HepG2 (cell line): ENCODE data around the gene SLC22A23. TPM values are rescaled to one million over a fixed set of nuclear protein-coding genes. Genes with fewer than 3 reads are reported as not detected.
A peak's percentile ranks its signal among the peaks of the same experiment; 100 is the strongest.

Source experiments
- ATAC-seq: fragments of 200-7000 bp; cut with Tn5 transposase; 3 replicates; pipeline ENCODE4 v1.9.1; 2020; ENCODE audit warnings: mild to moderate bottlenecking, moderate library complexity
- BruUV-seq: library from RNA; stranded (reverse); fragments of 400-500 nt; replicated peaks from 2 replicates; lab custom pipeline; 2021; lab: Mats Ljungman, UMichigan
- CTCF ChIA-PET: fragments of 300-600 bp; formaldehyde crosslinking; extraction: SDS; loops from one replicate; lab custom pipeline; 2021; ENCODE audit warnings: low total read pairs, inconsistent platforms, low intra/inter-chr PET ratio; lab: Yijun Ruan, JAX
- POLR2A ChIA-PET: fragments of 350-600 bp; sonication (Branson Sonifier 250); formaldehyde crosslinking; loops from one replicate; lab custom pipeline; 2020; ENCODE audit warnings: antibody characterized with exemption, inconsistent platforms; lab: Yijun Ruan, JAX
- DNase-seq: peaks from one replicate; pipeline ENCODE4 v3.0.0-alpha.2; 2015; ENCODE audit warnings: low spot score
- FAIRE-seq: peaks from 3 replicates; lab custom pipeline; 2011; peaks lifted over from hg19 to GRCh38; lab: Jason Lieb, UNC
- H2AFZ ChIP-seq: one replicate; pipeline ENCODE4 v1.6.1; 2011; ENCODE audit warnings: low read length, inconsistent platforms
- H3K27ac ChIP-seq: fragments of 300-600 bp; 3 replicates; pipeline ENCODE4 v1.8.0; 2011; ENCODE audit warnings: mixed run types, mild to moderate bottlenecking, mixed read lengths, low read length, inconsistent platforms; ENCODE audit not compliant: insufficient read depth; ENCODE audit errors: extremely low read length
- H3K27me3 ChIP-seq, 2 experiments: fragments of 200-600 bp in 1 of 2; 2 replicates in 1 of 2; 3 replicates in 1 of 2; pipeline versions ENCODE4 v1.6.0 to v1.8.0; 2011; ENCODE audit warnings: low read length in 2 of 2, mild to moderate bottlenecking in 2 of 2, moderate library complexity in 2 of 2, inconsistent platforms in 1 of 2; ENCODE audit not compliant: insufficient read depth in 2 of 2, control insufficient read depth in 1 of 2
- H3K36me3 ChIP-seq, 2 experiments: fragments of 200-600 bp in 1 of 2; replicated peaks in 1 of 2; 2 replicates in 1 of 2; 3 replicates in 1 of 2; pipeline versions ENCODE4 v1.5.1 to v1.8.0; 2011; ENCODE audit warnings: low read length in 2 of 2, inconsistent platforms in 1 of 2; ENCODE audit not compliant: insufficient read depth in 2 of 2, control insufficient read depth in 1 of 2
- H3K4me1 ChIP-seq: 2 replicates; pipeline ENCODE4 v1.5.1; 2012; ENCODE audit warnings: low read length, inconsistent platforms; ENCODE audit not compliant: insufficient read depth
- H3K4me2 ChIP-seq: 2 replicates; pipeline ENCODE4 v1.6.0; 2011; ENCODE audit warnings: low read depth, low read length, inconsistent platforms
- H3K4me3 ChIP-seq, 3 experiments: fragments of 200-600 bp in 1 of 3; sonication (generic), shearing (Covaris generic) in 1 of 3; replicated peaks in 1 of 3; 2 replicates each; pipeline ENCODE4 v1.5.1; 2011 to 2016; ENCODE audit warnings: low read length in 3 of 3, inconsistent platforms in 2 of 3, low read depth in 2 of 3, mild to moderate bottlenecking in 2 of 3, control low read depth in 1 of 3, mixed read lengths in 1 of 3; ENCODE audit not compliant: insufficient read depth in 1 of 3
- H3K79me2 ChIP-seq: one replicate; pipeline ENCODE4 v1.6.1; 2011; ENCODE audit warnings: low read length, inconsistent platforms; ENCODE audit not compliant: insufficient read depth
- H3K9ac ChIP-seq: 2 replicates; pipeline ENCODE4 v1.6.0; 2011; ENCODE audit warnings: mild to moderate bottlenecking, low read depth, low read length, inconsistent platforms; ENCODE audit not compliant: insufficient read depth
- H3K9me3 ChIP-seq: 2 replicates; pipeline ENCODE4 v1.5.1; 2012; ENCODE audit warnings: mild to moderate bottlenecking, low read length
- H4K20me1 ChIP-seq: 2 replicates; pipeline ENCODE4 v1.6.0; 2011; ENCODE audit warnings: inconsistent platforms, mild to moderate bottlenecking, low read length, moderate library complexity; ENCODE audit not compliant: insufficient read depth
- ATRX ChIP-seq: sonication (generic); formaldehyde crosslinking; IDR thresholded peaks from 2 replicates; pipeline ENCODE4 v1.4.0; 2020; ENCODE audit warnings: missing genetic modification reagents, borderline replicate concordance
- CBX5 ChIP-seq: sonication (generic); formaldehyde crosslinking; IDR thresholded peaks from 2 replicates; pipeline ENCODE4 v1.4.0; 2020; ENCODE audit warnings: missing genetic modification reagents, borderline replicate concordance
- FOSL2 ChIP-seq: sonication (generic); formaldehyde crosslinking; IDR thresholded peaks from 2 replicates; pipeline ENCODE4 v1.4.0; 2020; ENCODE audit warnings: missing genetic modification reagents
- HBP1 ChIP-seq: IDR thresholded peaks from 2 replicates; pipeline ENCODE4 v1.6.1; 2016; ENCODE audit warnings: low read depth, control low read depth
- HMG20B ChIP-seq: conservative IDR thresholded peaks from 2 replicates; pipeline ENCODE4 v1.6.1; 2016; ENCODE audit warnings: missing genetic modification reagents, missing compliant biosample characterization
- NFKBIZ ChIP-seq: IDR thresholded peaks from 2 replicates; pipeline ENCODE4 v1.6.1; 2018; ENCODE audit warnings: missing genetic modification reagents, missing compliant biosample characterization
- NKX3-1 ChIP-seq: sonication (generic); formaldehyde crosslinking; IDR thresholded peaks from 2 replicates; pipeline ENCODE4 v1.5.0; 2020; ENCODE audit warnings: missing genetic modification reagents
- SAP130 ChIP-seq: IDR thresholded peaks from 2 replicates; pipeline ENCODE4 v1.6.1; 2016; ENCODE audit warnings: low read depth
- SMAD1 ChIP-seq: sonication (generic); formaldehyde crosslinking; IDR thresholded peaks from 2 replicates; pipeline ENCODE4 v1.4.0; 2020; ENCODE audit warnings: missing genetic modification reagents, low read depth, mild to moderate bottlenecking, borderline replicate concordance
- SRSF9 ChIP-seq: fragments of 200-400 bp; formaldehyde crosslinking; IDR thresholded peaks from 2 replicates; pipeline ENCODE4 v1.6.1; 2018; ENCODE audit warnings: borderline replicate concordance, mild to moderate bottlenecking, low read depth, low read length; ENCODE audit not compliant: insufficient read depth, poor library complexity, severe bottlenecking
- TOE1 ChIP-seq: sonication (generic); formaldehyde crosslinking; IDR thresholded peaks from 2 replicates; pipeline ENCODE4 v1.4.0; 2020; ENCODE audit warnings: mild to moderate bottlenecking, missing genetic modification reagents
- TSC22D2 ChIP-seq: sonication (generic); formaldehyde crosslinking; IDR thresholded peaks from 2 replicates; pipeline ENCODE4 v1.5.1; 2020; ENCODE audit warnings: missing genetic modification reagents, mild to moderate bottlenecking, borderline replicate concordance
- ZMYM4 ChIP-seq: sonication (generic); formaldehyde crosslinking; IDR thresholded peaks from 2 replicates; pipeline ENCODE4 v1.8.1; 2023; ENCODE audit warnings: mild to moderate bottlenecking, missing genetic modification reagents
- ZNF543 ChIP-seq: sonication (generic); formaldehyde crosslinking; IDR thresholded peaks from 2 replicates; pipeline ENCODE4 v1.4.0; 2020; ENCODE audit warnings: mild to moderate bottlenecking, missing genetic modification reagents
- ZNF549 ChIP-seq: sonication (generic); formaldehyde crosslinking; IDR thresholded peaks from 2 replicates; pipeline ENCODE4 v1.5.0; 2020; ENCODE audit warnings: missing genetic modification reagents
- ZNF644 ChIP-seq: IDR thresholded peaks from 2 replicates; pipeline ENCODE4 v1.6.1; 2016; ENCODE audit warnings: low read depth
- ZNF670 ChIP-seq: sonication (generic); formaldehyde crosslinking; IDR thresholded peaks from 2 replicates; pipeline ENCODE4 v1.8.0; 2022; ENCODE audit warnings: mild to moderate bottlenecking, missing genetic modification reagents, borderline replicate concordance
- ZSCAN29 ChIP-seq: sonication (generic); formaldehyde crosslinking; conservative IDR thresholded peaks from 2 replicates; pipeline ENCODE4 v1.4.0; 2020; ENCODE audit warnings: mild to moderate bottlenecking, missing genetic modification reagents
- WGBS: methylation state at CpG from one replicate; pipeline ENCODE4 v1.1.6; 2017; ENCODE audit warnings: low lambda C conversion rate; 5-methylcytosine and 5-hydroxymethylcytosine counted together
- in situ Hi-C: cut with HindIII; loops from 2 replicates; pipeline ENCODE4 v1.10.0; 2017; ENCODE audit warnings: low pct_unique_long_range_greater_than_20kb; ENCODE audit not compliant: extremely low pct_ligation_motif_present
- intact Hi-C: fragments of 100-400 bp; cut with micrococcal nuclease; formaldehyde crosslinking; loops from one replicate; pipeline ENCODE4 v1.10.0; 2022; ENCODE audit not compliant: unreplicated experiment
- polyA plus RNA-seq, 8 experiments: library from polyadenylated mRNA; depleted of rRNA in 3 of 8; stranded (reverse) in 7 of 8; unstranded in 1 of 8; fragments of >200 nt; fragmentation: Illumina TruSeq in 4 of 8; extraction: Trizol in 4 of 8; gene quantifications; 2 replicates each; pipeline versions ENCODE4 v1.2.1 to v1.2.3, GENCODE V29; 2011 to 2016; ENCODE audit warnings: low read depth in 4 of 8, missing spikeins in 1 of 8, mixed read lengths in 1 of 8; ENCODE audit not compliant: insufficient read depth in 1 of 8
- total RNA-seq, 5 experiments: library from RNA; depleted of rRNA; stranded (reverse); fragments of >200 nt; fragmentation: Illumina TruSeq; extraction: Trizol; gene quantifications; 2 replicates each; pipeline ENCODE4 v1.2.3, GENCODE V29; 2016; ENCODE audit warnings: low read depth in 1 of 5
- TF ChIP-seq, protein P1 (sequence below): sonication (generic); formaldehyde crosslinking; IDR thresholded peaks from 2 replicates; pipeline ENCODE4 v1.9.0; 2021; ENCODE audit warnings: missing genetic modification reagents, borderline replicate concordance
- TF ChIP-seq, protein P2 (sequence below): sonication (generic); formaldehyde crosslinking; IDR thresholded peaks from 2 replicates; pipeline ENCODE4 v1.8.0; 2022; ENCODE audit warnings: low read depth, missing genetic modification reagents

SLC22A23 gene
- total and polyA plus RNA-seq, 2 of the 13 experiments (the other 11 are each of a cell fraction or from before 2014, with no cell fraction given), result 11.8 to 17.5 TPM

- TF ChIP-seq ZNF543 (CRISPR knock-in tag) (no peak), SMAD1 (no peak), ZNF670 (CRISPR knock-in tag) (no peak), ZMYM4 (CRISPR knock-in tag) (no peak), HBP1 (CRISPR knock-in tag) (no peak), TOE1 (no peak), ZNF644 (no peak), ZSCAN29 (no peak), SRSF9 (no peak), HMG20B (CRISPR knock-in tag) (no peak)
- TF ChIP-seq, all 625 proteins: peak for 0
Measured at GRCh38 chr6:3325210-3325609, 131.6 kb downstream of the SLC22A23 start (continued).

DNA sequence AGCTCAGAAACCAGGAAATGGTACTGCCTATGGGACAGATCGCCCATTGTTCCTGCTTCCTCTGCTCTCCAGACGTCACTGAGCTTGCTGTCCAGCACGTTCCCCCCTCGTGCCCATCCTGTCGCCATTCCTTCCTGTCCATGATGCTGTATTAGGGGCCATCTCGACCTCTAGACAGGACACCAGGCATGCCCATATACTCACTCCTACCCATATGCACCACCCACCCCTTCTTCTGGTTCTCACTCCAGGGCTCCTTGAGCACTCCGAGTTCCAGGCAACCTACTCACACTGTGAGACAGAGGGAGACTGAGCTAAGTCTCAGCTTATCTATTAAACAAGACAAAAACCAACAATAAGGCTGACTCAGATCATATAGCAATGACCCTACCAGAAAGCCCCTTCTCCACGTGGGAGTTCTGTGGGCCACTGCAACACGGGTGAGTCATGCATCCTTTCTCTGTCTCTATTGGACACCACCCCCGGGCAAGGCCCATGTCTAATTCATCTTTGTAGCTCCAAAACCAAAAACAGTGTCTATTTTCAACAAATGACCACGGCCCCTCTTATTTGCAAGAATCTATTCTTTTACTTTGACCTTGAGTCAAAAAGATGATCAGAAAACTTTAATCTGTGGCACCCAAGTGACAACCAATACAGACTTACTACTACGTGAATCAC is 132.4 kb downstream of the SLC22A23 start:
- TF ChIP-seq ZNF549 (no peak), CBX5 (CRISPR knock-in tag) (0 out of 2 replicates have a peak, but pooled peaks have one; percentile 5), NKX3-1 (CRISPR knock-in tag) (no peak), TSC22D2 (no peak), NFKBIZ (CRISPR knock-in tag) (no peak), ATRX (no peak), FOSL2 (CRISPR knock-in tag) (peak; percentile 75), SAP130 (CRISPR knock-in tag) (0 out of 2 replicates have a peak, but pooled peaks have one; percentile 11)
- TF ChIP-seq, protein P1, sequence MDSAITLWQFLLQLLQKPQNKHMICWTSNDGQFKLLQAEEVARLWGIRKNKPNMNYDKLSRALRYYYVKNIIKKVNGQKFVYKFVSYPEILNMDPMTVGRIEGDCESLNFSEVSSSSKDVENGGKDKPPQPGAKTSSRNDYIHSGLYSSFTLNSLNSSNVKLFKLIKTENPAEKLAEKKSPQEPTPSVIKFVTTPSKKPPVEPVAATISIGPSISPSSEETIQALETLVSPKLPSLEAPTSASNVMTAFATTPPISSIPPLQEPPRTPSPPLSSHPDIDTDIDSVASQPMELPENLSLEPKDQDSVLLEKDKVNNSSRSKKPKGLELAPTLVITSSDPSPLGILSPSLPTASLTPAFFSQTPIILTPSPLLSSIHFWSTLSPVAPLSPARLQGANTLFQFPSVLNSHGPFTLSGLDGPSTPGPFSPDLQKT (CRISPR knock-in tag), result no peak
- TF ChIP-seq, protein P2, sequence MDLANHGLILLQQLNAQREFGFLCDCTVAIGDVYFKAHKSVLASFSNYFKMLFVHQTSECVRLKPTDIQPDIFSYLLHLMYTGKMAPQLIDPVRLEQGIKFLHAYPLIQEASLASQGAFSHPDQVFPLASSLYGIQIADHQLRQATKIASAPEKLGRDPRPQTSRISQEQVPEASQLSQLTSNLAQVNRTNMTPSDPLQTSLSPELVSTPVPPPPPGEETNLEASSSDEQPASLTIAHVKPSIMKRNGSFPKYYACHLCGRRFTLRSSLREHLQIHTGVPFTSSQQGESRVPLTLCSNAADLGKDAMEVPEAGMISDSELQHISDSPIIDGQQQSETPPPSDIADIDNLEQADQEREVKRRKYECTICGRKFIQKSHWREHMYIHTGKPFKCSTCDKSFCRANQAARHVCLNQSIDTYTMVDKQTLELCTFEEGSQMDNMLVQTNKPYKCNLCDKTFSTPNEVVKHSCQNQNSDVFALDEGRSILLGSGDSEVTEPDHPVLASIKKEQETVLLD (CRISPR knock-in tag), result no peak
- intact Hi-C loops, result no loop called here
- H3K4me1 ChIP-seq, result no peaks in the 10 kb centered on the region
- no peaks in the 10 kb centered on the region for H3K27me3 ChIP-seq
- in situ Hi-C loops, result no loop called here
- no TSS peak for BruUV-seq
- no peak overlapping the region for H3K9ac ChIP-seq
- ChIA-PET POLR2A (interaction anchor here (1.3 kb wide), 1 partner anchor 85 kb away, joined by 3 read pairs; no protein-coding TSS in a partner anchor), CTCF (no interaction called here)
- no peak overlapping the region for H3K4me3 ChIP-seq
- no peak overlapping the region for H3K27ac ChIP-seq
- H3K9me3 ChIP-seq, result no peaks in the 10 kb centered on the region
- H3K4me2 ChIP-seq, result no peak overlapping the region
- FAIRE-seq (no peak), ATAC-seq (no peak), DNase-seq (peak; percentile 17)
- peaks cover 3% of the 10 kb centered on the region; the same call in 1 of the 2 replicates for H4K20me1 ChIP-seq
- H2AFZ ChIP-seq, result no peak overlapping the region
- H3K36me3 ChIP-seq, result peaks cover 32 to 47% of the 10 kb centered on the region in 2 experiments
- no peaks in the 10 kb centered on the region for H3K79me2 ChIP-seq
- WGBS, result 89% methylated on average over 12 of the region's 12 CpGs
